NCI-H2029 treated with DMSO at 0.1 percent for 48 hours (cell line): Measurements from ENCODE around the gene LMX1B.

ENCODE experiments used
- DNase-seq: peaks from one replicate; lab custom pipeline; 2025; lab: John Stamatoyannopoulos, UW

Gene LMX1B

GRCh38 chr9:126618190-126618584, 4.5 kb downstream of the LMX1B start:
- no peak for DNase-seq

GRCh38 chr9:126618585-126619360, 5.0 kb downstream of the LMX1B start:
- DNase-seq, result no peak

GRCh38 chr9:126619361-126620135, 5.8 kb downstream of the LMX1B start:
- no peak for DNase-seq

GRCh38 chr9:126620478-126620877, 6.8 kb downstream of the LMX1B start:
- no peak for DNase-seq

GRCh38 chr9:126621061-126621918, 7.6 kb downstream of the LMX1B start:
- no peak for DNase-seq

- DNase-seq, result no peak
Measured at GRCh38 chr9:126621919-126622735, 8.4 kb downstream of the LMX1B start.

GRCh38 chr9:126623314-126623666, 9.6 kb downstream of the LMX1B start:
- no peak for DNase-seq

- no peak for DNase-seq
Measured at GRCh38 chr9:126623667-126624478, 10.1 kb downstream of the LMX1B start.

- DNase-seq, result no peak
Measured at GRCh38 chr9:126624479-126624826, 10.7 kb downstream of the LMX1B start.

GRCh38 chr9:126624912-126625311, 11.2 kb downstream of the LMX1B start:
- no peak for DNase-seq

- DNase-seq, result no peak
Measured at GRCh38 chr9:126625329-126626126, 11.8 kb downstream of the LMX1B start.

GRCh38 chr9:126626127-126626925, 12.6 kb downstream of the LMX1B start:
- no peak for DNase-seq

GRCh38 chr9:126626926-126627233, 13.2 kb downstream of the LMX1B start:
- no peak for DNase-seq

- no peak for DNase-seq
Measured at GRCh38 chr9:126628146-126628545, 14.4 kb downstream of the LMX1B start.

- DNase-seq, result no peak
Measured at GRCh38 chr9:126628969-126629674, 15.4 kb downstream of the LMX1B start.

GRCh38 chr9:126630458-126631237, 16.9 kb downstream of the LMX1B start:
- DNase-seq, result peak; percentile 75

- DNase-seq, result no peak
Measured at GRCh38 chr9:126631254-126631653, 17.5 kb downstream of the LMX1B start.
